ENCODE measurements around the gene PEAK1.

Gene PEAK1

DNA sequence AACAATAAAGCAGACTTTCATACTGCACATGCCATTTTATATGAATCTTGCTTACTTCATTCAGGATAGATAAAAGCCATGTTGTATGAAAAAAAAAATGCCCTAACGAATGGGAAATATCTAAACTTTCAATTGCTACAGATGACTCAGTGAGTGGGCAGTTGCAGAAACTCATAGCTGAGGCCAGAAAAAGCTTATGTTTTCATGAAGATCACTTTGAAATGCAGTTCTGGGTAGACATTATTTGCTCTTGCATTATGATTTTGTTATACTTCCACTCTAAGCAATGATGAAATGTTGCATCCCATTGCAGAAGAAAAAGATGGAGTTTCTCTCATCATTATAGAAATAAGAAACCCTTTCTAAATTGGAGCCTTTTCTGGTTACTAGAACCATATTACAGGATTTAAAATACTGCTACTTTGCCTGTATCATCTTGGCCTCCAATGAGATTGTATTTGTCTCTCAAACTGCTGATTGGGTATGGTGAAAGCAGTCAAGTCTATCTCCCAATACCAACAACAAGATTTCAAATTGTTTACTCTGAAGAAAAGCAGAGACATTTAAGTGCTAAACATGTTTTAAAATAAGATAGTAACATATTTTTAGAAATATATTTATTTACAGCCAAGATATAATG is 17.0 kb downstream of the PEAK1 start:
- DNase-seq (ENCODE audit: low spot score) = no peak

DNA sequence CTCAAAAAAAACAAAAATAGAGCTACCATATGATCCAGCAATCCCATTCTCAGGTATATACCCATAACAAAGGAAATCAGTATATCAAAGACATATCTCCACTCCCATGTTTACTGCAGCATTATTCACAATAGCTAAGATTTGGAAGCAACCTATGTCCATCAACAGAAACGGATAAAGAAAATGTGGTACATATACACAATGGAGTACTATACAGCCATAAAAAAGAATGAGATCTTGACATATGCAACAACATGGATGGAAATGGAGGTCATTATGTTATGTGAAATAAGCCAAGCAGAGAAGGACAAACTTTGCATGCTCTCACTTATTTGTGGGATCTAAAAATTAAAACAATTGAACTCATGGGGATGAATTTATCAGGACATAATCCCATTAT is 19.6 kb downstream of the PEAK1 start:
- no peak for DNase-seq (ENCODE audit: low spot score)

DNA sequence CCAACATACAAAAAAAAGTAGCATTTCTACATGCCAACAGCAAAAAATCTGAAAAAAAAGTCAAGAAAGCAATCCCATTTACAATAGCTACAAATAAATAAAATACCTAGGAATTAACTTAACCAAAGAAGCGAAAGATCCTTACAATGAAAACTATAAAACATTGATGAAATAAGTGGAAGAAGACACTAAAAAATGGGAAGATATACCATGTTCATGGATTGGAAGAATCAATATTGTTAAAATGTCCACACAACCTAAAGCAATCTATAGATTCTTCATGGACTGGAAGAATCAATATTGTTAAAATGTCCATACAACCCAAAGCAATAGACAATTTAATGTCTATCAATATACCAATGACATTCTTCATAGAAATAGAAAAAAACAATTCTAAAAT is 21.0 kb downstream of the PEAK1 start:
- DNase-seq (ENCODE audit: low spot score) = no peak

DNA sequence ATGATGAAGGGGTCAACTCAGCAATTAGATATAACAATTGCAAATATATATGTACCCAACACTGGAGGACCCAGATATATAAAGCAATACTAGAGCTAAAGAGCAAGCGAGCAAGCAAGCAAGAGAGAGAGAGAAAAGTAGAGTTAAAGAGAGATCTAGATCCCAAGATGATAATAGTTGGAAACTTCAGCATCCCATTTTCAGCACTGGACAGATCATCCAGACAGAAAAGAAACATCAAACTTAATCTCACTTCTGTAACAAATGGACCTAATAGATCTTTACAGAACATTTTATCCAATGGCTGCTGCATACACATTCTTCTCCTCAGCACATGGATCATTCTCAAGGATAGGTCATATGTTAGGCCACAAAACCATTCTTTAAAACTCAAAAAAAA is 23.2 kb downstream of the PEAK1 start:
- DNase-seq (ENCODE audit: low spot score) = no peak

DNA sequence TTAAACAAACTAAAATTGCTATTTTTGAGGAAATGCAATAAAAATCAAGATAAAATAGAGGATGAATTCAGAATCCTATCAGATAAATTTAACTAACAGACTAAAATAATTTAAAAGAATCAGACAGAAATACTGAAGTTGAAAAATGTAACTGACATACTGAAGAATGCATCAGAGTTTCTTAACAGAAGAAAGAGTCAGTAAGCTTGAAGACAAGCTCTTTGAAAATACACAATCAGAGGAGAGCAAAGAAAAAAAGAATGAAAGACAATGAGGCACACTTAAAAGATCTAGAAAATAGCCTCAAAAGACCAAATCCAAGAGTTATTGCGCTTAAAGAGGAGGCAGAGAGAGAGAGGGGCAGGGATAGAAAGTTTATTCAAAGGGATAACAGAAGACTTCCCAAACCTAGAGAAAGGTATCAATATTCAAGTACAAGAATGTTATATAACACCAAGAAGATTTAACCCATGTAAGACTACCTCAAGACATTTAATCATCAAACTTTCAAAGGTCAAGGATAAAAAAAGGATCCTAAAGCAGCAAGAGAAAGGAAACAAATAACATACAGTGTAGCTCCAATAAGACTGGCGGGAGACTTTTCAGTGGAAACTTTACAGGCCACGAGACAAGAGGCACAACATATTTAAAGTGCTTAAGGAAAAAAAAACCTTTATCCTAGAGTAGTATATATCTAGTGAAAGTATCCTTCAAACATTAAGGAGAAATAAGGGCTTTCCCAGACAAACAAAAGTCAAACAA is 24.7 kb downstream of the PEAK1 start:
- no peak for DNase-seq (ENCODE audit: low spot score)

DNA sequence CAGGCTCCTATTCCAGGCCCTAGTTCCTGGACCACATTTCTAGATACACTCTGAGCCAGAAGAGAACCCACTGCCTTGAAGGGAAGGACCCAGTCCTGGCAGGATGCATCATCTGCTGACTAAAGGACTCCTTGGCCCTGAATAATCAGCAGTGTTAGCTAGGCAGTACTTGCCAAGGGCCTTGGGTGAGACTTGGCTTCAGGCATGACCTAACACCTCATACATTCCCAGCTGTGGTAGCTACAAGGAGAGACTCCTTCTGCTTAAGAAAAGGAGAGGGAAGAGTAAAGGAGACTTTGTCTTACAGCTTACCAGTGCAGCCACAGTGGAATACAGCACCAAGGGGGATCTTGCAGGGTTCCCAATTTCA is 26.4 kb downstream of the PEAK1 start:
- DNase-seq (ENCODE audit: low spot score) = no peak

DNA sequence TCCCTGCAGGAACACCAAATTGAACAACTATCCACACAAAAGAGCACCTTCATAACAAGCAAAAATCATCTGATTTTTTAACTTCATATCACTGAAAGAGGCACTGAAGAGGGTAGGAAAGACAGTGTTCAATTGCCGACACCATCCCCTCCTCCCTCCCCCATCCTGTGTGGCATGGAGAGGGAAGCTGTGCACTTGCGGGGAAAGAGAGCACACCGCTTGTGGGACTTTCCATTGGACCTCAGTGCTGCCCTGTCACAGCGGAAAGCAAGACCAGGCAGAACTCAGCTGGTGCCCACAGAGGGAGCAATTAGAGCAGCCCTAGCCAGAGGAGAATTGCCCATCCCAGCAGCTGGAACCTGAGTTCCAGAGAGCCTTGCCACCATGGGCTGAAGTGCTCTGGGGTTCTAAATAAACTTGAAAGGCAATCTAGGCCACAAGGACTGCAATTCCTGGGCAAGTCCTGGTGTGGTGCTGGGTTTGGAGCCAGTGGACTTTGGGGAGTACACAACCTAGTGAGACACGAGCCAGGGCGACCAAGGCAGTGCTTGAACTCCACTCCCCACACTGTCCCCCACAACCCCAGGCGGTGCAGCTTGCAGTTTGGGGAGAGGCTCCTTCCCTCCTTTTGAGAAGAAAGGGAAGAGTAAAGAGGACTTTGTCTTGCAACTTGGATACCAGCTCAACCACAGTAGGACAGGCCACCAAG is 27.0 kb downstream of the PEAK1 start:
- no peak for DNase-seq (ENCODE audit: low spot score)

DNA sequence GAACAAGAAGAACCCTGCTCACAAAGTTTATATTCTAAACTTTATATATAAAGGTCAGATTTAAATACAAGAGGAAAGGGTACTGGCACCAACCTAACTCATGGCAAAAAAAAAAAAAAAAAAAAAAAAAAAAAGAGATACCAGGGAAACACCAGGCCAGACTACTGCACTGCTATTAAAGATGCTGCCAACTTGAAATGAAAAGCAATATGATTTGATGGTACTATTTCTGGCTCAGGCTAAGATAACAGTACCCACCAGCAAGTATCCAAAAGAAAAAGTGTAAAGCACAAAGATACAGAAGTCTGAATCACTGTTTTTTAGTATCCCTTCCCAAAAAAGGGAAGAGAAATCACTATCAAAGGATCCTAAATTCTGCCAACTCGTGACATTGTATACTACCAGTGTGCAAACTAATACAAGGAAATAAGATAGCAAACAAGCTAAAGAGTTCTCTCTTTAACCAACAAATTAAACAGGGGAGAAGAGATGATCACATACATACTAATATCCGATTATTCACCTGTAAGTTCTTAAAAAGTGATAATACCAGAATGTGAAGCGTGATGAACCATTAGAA is 28.4 kb downstream of the PEAK1 start:
- no peak for DNase-seq (ENCODE audit: low spot score)

DNA sequence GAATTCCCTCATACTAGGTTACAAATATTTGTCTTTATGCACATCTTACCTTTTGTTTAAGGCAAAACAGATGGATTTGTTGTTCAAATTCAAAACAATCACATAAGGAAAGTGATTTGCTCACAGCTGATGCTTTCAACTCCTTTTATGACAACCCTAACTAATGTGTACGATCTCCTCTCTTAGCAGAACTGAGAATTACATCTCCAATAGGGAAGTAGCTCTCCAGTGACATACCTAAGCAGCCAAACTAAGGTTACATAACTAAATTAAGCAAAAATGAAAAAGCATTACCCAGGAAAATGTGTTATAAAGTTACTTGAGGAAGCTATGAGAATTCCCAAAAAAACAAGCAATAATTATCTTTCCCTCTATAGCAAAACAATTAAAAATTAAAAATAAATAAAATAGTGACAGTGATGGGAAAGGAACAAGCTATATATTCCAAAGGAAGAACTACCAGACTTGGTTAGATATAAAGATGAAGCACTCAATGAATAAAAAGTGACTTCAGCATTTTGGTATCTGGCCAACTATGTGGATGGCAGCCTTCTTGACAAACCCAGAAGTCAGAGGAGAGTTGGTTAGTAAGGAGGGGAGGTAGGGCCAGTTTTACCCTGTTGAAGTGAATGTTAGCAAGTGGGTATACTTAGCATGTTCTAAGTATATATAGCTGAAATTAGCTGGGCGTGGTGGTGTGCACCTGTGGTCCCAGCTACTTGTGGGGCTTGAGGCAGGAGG is 32.4 kb downstream of the PEAK1 start:
- DNase-seq (ENCODE audit: low spot score) = no peak

DNA sequence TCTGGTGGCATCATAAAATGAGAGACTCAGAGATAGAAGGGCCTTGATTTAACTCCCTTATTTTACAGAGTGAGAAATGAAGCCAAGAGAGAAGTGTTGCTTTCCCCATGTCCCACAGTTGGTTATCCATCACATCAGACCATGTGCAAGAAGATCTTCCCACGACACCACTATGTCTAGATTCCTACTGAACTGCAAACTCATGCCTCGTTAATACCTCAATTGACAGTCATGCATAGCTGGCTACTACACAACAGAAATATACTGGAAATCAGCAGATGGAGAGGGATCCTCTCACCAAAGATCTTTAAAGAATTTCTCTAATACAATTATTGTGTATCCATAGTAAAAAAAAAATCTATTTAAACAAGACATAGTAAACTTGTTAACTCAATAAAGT is 33.3 kb downstream of the PEAK1 start:
- no peak for DNase-seq (ENCODE audit: low spot score)

DNA sequence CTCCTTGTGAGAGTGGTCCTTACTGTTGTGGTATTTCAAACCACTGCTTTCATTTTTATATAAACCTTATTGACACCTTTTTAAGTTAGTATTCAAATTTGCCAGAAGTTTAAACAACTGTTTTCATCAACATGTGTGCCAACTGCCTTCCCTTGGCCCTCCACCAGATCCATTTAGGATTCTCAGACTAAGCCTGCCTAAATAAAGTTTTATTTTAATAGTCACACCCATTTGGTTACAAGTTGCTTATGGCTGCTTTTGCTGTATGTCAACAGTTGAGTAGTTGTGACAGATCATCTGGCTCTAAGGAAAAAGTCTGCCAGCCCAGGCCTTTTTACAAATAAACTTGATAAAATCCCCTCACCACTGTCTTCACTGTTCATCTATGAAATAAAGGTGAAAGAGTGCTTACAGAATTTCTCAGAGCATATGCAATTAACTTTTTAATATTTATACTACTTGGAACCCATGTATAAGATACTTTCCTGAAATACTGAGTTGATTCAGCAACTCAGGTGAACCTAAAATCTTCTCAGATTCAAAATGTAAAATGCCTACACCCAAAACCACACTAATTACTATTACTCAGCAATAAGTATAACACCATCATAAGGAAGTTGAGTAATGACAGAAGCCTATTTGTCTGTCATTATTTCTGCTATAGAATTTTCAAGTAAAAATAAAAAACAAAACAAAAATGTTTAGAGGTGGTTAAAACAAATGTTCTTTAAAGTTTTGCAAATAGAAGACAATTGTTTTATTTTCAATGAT is 35.1 kb downstream of the PEAK1 start:
- no peak for DNase-seq (ENCODE audit: low spot score)

DNA sequence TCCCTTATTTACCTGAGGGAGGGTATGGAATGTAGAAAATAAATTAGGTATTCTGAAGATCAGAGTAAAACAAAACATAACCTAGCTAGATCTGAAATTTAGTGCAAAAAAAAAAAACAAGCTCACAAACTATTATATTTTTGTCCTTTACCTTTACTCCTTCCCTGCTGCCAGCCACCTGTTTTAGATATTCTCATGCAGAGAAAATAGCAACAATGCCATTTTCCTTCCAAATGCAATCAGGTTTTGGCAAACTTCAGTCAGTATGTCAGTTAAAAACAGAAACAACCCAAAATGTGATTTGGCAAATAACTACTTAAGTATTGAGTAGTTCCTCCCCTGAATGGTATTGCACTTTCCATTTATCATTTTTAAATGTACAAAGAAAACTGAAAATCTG is 35.8 kb downstream of the PEAK1 start:
- DNase-seq (ENCODE audit: low spot score) = no peak

DNA sequence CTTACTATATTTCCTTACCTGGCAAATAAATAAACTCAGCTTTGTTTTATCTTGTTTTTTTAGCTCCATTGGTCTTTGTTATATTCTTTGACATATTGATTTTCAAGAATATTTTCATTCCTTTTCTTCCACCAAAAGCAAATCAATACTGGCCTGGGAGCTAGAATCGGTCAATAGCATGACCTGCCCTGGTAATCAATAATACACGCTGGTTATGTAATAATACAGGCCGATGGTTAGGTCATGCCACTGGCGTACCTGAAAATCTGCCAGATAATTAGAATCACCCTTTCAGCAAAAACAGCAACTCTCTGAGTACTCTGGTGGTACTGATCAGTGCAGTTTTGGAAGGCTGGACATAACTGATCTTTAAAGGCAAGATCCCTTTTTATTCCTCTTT is 39.9 kb downstream of the PEAK1 start:
- no peak for DNase-seq (ENCODE audit: low spot score)

DNA sequence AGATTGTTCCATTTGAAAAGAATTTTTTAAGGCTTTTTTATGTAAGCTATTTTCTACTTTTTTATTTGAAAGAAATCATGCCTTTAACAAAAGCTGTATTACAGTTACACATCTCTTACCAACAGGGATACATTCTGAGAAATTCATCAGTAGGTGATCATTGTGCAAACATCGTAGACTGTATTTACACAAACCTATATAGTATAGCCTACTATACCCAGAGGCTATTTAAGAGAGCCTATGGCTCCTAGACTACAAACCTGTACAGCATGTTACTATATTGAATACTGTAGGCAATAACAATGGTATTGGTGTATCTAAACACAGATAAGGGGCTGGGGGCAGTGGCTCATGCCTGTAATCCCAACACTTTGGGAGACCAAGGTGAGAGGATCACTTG is 43.1 kb downstream of the PEAK1 start:
- DNase-seq (ENCODE audit: low spot score) = no peak

DNA sequence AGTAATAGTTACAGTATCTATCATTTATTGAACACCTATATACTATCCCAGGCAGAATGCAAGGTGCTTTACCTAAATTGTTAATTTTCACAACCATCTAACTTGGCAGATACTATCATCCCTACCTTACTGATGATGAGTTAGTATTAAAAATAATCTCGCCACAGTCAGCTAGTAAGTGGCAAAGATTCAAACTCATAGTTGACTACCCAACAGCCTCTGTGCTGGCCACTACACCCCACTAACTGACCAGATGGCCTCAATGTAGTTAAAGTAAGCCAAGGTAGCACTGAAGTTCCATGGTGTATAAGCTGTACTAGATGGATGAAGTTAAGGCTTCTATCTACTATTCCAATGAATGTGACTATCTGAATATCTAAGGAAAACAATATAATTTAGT is 44.8 kb downstream of the PEAK1 start:
- no peak for DNase-seq (ENCODE audit: low spot score)

DNA sequence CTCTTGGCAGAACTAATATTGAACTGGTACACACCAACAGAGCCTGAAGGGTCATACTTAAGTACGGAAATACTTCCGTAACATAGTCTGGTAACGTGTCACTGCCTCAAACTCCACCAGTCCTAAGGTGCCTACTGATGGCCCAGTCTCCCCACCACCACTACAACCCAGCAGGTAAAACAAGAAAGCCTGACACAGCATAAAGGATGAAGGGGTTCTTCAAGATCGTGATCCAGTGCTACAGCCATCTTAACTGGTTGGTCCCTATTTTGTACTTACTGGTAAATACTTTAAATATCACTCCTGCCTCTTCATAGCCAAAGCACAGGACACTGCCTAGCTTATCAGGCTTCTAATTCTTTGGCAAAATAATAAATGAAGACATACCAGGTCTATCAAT is 46.5 kb downstream of the PEAK1 start:
- DNase-seq (ENCODE audit: low spot score) = no peak

DNA sequence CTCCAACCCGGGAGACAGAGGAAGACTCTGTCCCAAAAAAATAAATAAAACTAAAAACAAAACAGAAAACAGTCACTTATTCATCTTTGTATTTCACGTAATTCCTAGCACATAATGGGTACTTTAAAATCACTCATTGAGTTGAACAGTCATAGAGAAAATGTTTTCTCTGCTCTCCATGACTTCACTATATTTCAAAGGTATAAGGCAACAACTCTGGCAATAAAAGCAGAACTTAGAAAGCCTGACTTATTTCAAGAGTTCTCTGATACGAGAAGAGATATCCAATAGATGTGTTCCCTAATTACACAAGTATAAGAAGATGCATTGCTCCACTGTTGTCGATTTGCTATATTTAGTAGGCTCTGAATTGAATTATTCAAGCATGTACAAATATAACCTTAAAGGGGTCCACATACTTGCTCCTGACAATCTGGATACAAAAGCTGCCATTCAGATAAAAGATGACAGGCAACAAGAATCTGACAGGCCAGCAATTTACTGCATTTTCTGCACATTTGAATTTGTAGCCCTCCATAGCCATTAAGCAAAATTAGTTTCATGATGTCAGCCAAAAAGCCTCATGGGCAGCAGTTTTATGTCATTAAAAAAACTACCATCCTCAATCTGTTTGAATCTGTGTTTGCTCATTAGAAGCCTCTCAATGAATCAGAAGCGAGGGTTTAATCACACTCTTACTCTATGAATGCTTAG is 47.9 kb downstream of the PEAK1 start:
- DNase-seq (ENCODE audit: low spot score) = no peak

DNA sequence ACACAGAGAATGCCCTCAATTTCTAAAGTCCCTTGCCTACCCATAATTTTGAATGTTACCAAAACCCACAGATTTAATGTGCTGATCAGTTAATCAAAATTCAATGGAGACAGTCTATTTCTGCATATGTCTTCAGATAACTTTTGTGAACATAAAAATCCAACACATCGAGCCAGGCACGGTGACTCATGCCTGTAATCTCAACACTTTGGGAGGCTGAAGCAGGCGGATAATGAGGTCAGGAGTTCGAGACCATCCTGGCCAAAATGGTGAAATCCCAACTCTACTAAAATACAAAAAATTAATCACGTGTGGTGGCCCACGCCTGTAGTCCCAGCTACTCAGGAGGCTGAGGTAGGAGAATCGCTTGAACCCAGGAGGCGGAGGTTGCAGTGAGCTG is 49.3 kb downstream of the PEAK1 start:
- DNase-seq (ENCODE audit: low spot score) = no peak

DNA sequence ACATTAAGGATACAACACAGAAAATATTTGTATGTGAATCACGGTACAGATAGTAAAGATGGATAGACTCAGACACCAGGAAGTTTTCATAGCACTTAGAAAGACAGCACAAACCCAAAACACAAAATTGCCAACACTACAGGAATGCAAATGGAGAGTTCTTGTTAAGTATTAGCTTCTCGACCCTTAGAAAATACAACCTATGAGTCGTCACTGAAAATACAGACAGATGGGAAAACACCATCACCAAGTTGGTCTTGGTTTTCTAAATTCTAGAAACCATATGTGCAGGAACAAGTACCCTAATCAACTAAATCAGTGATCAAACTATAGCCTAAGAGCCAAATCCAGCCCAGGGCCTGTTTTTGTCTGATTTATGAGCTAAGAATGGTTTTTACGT is 50.7 kb downstream of the PEAK1 start:
- DNase-seq (ENCODE audit: low spot score) = no peak

DNA sequence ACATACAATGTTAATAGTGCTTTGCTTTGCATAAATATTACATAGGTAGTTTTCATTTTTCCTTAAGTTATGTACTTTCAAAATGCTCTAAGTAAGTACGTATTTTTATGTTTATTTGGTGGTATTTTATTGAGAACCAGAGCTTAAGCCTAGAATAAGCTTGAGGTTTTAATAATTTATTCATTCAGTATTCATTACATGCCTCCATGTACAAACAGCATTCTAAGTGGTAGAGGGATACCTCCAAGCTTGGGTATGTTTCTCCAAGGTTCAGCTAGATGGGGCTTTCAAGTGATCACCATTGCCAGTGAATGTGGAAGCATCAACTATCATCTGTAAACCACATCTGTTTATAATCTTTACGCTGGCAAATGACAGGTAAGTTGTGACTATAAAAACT is 52.3 kb downstream of the PEAK1 start:
- no peak for DNase-seq (ENCODE audit: low spot score)

DNA sequence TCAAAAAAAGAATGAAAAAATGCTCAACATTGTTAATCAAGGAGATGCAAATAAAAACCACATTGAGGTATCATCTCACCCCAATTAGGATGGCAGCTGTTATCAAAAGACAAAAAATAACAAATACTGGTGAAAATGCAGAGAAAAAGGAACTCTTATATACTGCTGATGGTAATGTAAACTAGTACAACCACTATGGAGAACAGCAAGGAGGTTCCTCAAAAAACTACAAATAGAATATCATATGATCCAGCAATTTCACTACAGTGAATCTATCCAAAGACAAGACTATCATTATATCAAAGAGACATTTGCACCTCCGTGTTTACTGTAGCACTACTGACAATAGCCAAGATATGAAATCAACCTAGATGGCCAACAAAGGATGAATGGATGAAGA is 58.4 kb downstream of the PEAK1 start:
- DNase-seq (ENCODE audit: low spot score) = no peak

Measured in NAMALWA (cell line).